Testis (tissue), 3 donors: ENCODE measurements around the gene SLAMF9. TPM values are rescaled to one million over a fixed set of nuclear protein-coding genes. Genes with fewer than 3 reads are reported as not detected.

ENCODE experiments used
- DNase-seq: peaks from one replicate; pipeline ENCODE4 v3.0.0-alpha.2; 2019
- H3K27ac ChIP-seq, 2 donors: fragments of 200-600 bp; sonication (generic); one replicate each; pipeline ENCODE4 v1.5.1; 2019
- H3K27me3 ChIP-seq: fragments of 200-600 bp; sonication (generic); one replicate; pipeline ENCODE4 v1.5.1; 2019
- H3K36me3 ChIP-seq: fragments of 200-600 bp; sonication (generic); one replicate; pipeline ENCODE4 v1.5.1; 2017; ENCODE audit warnings: low read depth; ENCODE audit errors: missing control alignments
- H3K4me1 ChIP-seq: fragments of 200-600 bp; sonication (generic); one replicate; pipeline ENCODE4 v1.5.1; 2019
- H3K4me3 ChIP-seq, 2 donors: fragments of 200-600 bp; sonication (generic); one replicate each; pipeline ENCODE4 v1.5.1; 2017 to 2019
- H3K9me3 ChIP-seq: fragments of 200-600 bp; sonication (generic); one replicate; pipeline ENCODE4 v1.5.1; 2017
- CTCF ChIP-seq, 3 experiments: fragments of 450-650 bp in 2 of 3; fragments of 200-600 bp in 1 of 3; sonication (generic) in 1 of 3; IDR thresholded peaks; one replicate each; pipeline ENCODE4 v1.5.1; 2016 to 2019; ENCODE audit warnings: antibody characterized with exemption in 3 of 3, mild to moderate bottlenecking in 2 of 3, moderate library complexity in 1 of 3
- POLR2A ChIP-seq: fragments of 450-650 bp; IDR thresholded peaks from one replicate; pipeline ENCODE4 v1.6.1; 2017; ENCODE audit warnings: antibody characterized with exemption, mild to moderate bottlenecking, moderate library complexity
- WGBS, 2 donors: methylation state at CpG; one replicate each; pipeline ENCODE4 v1.1.5; 2018; 5-methylcytosine and 5-hydroxymethylcytosine counted together
- intact Hi-C: fragments of 100-400 bp; cut with DNase I; formaldehyde crosslinking; loops from one replicate; pipeline ENCODE4 v1.15.1; 2023; ENCODE audit warnings: low total_unique reads
- polyA plus RNA-seq: library from polyadenylated mRNA; stranded (reverse); fragments of 350-450 nt; fragmentation: Illumina TruSeq; extraction: RNeasy Lipid Tissue Mini Kit (QIAGEN cat#74804); gene quantifications from one replicate; pipeline ENCODE4 v1.2.3, GENCODE V29; 2014; ENCODE audit warnings: low read depth, low replicate concordance; ENCODE audit not compliant: insufficient read depth
- total RNA-seq, 2 donors: library from RNA; depleted of rRNA; stranded (reverse); fragments of >200 nt; gene quantifications; one replicate each; pipeline ENCODE4 v1.2.3, GENCODE V29; 2016

The SLAMF9 gene
- total and polyA plus RNA-seq, 3 donors from 2014 or later = 0.74 to 2.0 TPM; not detected in 1

GRCh38 chr1:159989581-159989980 lies 35.5 kb upstream of the SLAMF9 start:
- Histone ChIP-seq H3K36me3 (no peaks in the 10 kb centered on the region), H3K9me3 (no peaks in the 10 kb centered on the region), H3K4me1 (no peaks in the 10 kb centered on the region), H3K27me3 (no peaks in the 10 kb centered on the region), H3K4me3 (no peak overlapping the region), H3K27ac (no peak overlapping the region)
- WGBS, 2 donors = 85 to 91% methylated on average over 3 of the region's 3 CpGs
- TF ChIP-seq POLR2A = no peak
- no peak for TF ChIP-seq CTCF (IDR thresholded peaks at IDR 0.05)
- DNase-seq = no peak
- intact Hi-C loops = no loop called here

GRCh38 chr1:159988006-159988405 lies 34.0 kb upstream of the SLAMF9 start:
- no peak for DNase-seq
- TF ChIP-seq CTCF (IDR thresholded peaks at IDR 0.05) = no peak
- TF ChIP-seq POLR2A = no peak
- 47 to 52% methylated on average over 1 of the region's 1 CpG for WGBS, 2 donors
- H3K27me3 ChIP-seq = no peaks in the 10 kb centered on the region
- H3K27ac ChIP-seq = no peak overlapping the region
- H3K9me3 ChIP-seq = no peaks in the 10 kb centered on the region
- H3K4me1 ChIP-seq = no peaks in the 10 kb centered on the region
- H3K4me3 ChIP-seq = no peak overlapping the region
- no peaks in the 10 kb centered on the region for H3K36me3 ChIP-seq
- intact Hi-C loops = no loop called here

DNA sequence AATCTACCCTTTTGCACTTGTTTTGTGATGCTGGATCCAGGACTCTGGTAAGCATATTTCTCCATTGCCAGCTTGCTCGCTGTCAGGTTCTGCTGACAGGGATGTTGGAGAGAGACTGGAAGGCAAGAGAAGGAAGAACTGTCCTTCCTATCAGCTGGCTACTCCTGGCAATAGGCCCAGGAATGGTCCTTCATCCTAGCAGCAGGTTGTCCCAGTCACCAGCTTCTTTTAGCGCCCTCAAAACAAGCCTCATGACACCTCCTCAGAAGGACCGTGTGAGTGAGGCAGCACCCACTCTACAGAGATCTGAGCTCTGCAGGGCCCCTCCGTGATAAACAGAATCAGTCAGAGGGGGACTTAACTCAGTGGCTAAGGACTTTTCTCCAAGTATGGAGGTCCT lies 33.1 kb upstream of the SLAMF9 start:
- Histone ChIP-seq H3K27me3 (no peaks in the 10 kb centered on the region), H3K36me3 (no peaks in the 10 kb centered on the region), H3K4me3 (no peak overlapping the region), H3K27ac (no peak overlapping the region), H3K9me3 (no peaks in the 10 kb centered on the region), H3K4me1 (no peaks in the 10 kb centered on the region)
- WGBS, 2 donors = 73 to 78% methylated on average over 4 of the region's 4 CpGs
- TF ChIP-seq POLR2A (no peak), CTCF (IDR thresholded peaks at IDR 0.05) (no peak)
- DNase-seq = no peak
- intact Hi-C loops = no loop called here

DNA sequence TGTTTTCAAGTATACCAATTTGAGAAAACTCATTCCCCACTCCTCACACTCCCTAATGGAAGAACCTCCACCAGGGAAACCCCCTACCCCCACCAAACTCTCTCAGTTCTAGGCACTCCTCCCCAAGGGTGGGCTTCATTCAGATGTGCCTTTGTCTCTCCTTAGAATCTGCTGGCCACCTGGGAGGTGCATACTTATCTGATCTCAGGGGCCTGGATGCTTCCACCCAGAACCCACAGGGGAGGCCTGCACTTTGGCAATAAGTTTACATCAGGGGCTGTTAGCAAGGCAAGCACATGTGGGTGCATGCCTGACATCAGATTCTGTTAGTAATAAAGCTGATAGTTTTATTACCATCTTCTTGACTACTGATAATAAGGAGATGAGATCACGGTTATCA lies 32.5 kb upstream of the SLAMF9 start:
- 90 to 100% methylated on average over 1 of the region's 1 CpG for WGBS, 2 donors
- DNase-seq = no peak
- H3K36me3 ChIP-seq = no peaks in the 10 kb centered on the region
- TF ChIP-seq CTCF (IDR thresholded peaks at IDR 0.05) = no peak
- H3K4me3 ChIP-seq = no peak overlapping the region
- H3K9me3 ChIP-seq = no peaks in the 10 kb centered on the region
- H3K4me1 ChIP-seq = no peaks in the 10 kb centered on the region
- H3K27ac ChIP-seq = no peak overlapping the region
- intact Hi-C loops = no loop called here
- H3K27me3 ChIP-seq = no peaks in the 10 kb centered on the region

GRCh38 chr1:159986093-159986492 lies 32.1 kb upstream of the SLAMF9 start:
- H3K27me3 ChIP-seq = no peaks in the 10 kb centered on the region
- 75 to 86% methylated on average over 2 of the region's 2 CpGs for WGBS, 2 donors
- no peak overlapping the region for H3K27ac ChIP-seq
- H3K4me3 ChIP-seq = no peak overlapping the region
- H3K36me3 ChIP-seq = no peaks in the 10 kb centered on the region
- H3K9me3 ChIP-seq = no peaks in the 10 kb centered on the region
- no peak for DNase-seq
- no peak for TF ChIP-seq POLR2A
- TF ChIP-seq CTCF (IDR thresholded peaks at IDR 0.05) = no peak
- intact Hi-C loops = no loop called here
- no peaks in the 10 kb centered on the region for H3K4me1 ChIP-seq
